C4-2B (cell line): Measurements from ENCODE around the gene CTSE.

Experiments used
- H3K27ac ChIP-seq: fragments of 450-650 bp; 2 replicates; pipeline ENCODE4 v1.5.1; 2017
- CTCF ChIP-seq: fragments of 450-650 bp; conservative IDR thresholded peaks from 2 replicates; pipeline ENCODE4 v1.5.1; 2017; ENCODE audit warnings: mild to moderate bottlenecking
- ZFX ChIP-seq: fragments of 450-650 bp; IDR thresholded peaks from 2 replicates; pipeline ENCODE4 v1.6.1; 2017

The CTSE gene

DNA sequence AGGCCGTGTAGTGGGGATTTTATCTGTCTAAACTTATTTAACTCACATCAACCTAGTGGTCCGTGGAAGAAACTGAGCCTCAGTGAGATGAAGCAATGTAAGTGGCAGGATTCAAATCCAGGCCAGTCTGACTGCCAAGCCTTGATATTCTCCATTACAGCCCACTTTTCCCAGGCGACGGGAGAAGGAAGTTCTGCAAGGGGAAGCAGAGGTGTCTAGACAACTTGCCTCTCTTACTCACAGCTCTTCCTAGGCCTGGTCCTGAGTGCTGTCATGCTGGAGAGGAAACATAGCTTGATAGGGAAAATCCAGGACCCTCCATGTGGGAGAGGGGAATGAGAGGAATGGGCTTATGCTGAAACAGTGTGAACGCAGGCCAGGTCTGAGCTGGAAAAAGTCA is 9.1 kb downstream of the CTSE start:
- no peak for TF ChIP-seq ZFX
- no peak overlapping the region for H3K27ac ChIP-seq

DNA sequence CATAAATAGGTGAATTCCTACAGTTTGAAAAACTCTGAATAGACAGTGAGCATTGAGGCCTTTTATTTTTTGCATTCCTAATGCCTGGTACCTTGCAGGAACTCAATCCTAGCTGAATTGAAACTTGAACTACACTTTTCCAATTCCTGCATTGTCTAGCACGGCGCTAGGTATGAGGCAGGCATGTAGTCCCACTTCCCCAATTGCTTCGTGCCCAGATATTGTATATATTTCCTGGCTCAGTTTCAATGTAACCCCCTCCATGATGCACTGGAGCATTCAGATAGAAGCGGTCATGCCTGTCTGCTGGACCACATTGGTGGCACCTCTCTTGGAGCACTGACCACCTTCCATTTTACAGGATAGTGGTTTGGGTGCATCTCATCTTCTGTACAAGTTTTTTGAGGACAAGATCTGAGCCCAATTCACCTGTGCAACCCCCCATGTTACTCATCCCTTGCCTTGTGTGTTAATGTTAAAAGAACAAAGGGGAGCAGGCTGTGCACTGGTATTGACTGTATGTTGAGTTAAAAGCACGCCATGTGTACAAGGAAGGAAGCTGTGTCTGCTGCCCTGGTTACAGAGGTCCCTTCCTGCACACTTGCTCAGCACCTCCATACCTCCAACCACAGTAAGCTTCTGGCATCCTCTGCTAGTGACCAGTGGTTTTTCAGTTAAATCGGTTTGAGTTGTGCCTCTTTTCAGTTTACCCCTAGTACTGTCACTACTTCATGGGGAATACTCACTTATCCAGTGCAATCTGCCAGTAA is 10.5 kb downstream of the CTSE start:
- TF ChIP-seq CTCF, result no peak
- TF ChIP-seq ZFX, result no peak

DNA sequence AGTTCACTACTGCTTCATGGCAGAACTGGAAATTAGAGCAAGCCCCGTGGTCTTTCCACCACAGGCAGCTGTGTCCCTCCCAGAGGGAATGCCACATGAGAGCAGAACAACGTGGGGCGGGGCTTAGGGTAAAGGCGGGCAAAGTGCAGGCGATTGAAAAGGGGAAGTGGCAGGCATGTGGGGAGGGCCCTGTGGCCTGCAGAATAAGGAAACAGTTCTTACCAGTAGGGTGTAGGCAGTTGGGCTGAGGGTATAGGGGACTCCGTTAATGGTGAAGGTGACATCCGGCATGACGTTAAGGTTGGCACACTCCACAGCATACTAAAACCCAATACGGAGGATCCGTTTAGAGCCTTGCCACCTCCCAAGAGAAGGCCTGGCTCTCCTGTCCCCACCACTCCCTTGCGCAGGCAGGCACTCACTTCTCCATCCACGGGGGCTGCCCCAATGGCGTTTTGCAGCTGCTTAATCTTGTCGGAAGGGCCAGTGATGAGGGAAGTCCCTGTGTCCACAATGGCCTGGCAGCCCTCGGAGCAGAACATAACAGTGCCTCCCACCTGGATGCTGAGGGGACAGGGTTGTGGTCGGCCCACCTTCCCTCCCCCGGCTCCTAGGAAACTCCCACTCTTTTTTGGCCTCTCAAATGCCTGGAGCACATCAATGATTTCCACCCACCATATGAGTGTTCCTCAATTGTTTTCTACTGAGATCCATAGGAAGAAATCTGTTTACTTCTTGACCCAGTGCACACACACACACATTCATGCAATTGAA is 11.4 kb downstream of the CTSE start:
- no peak overlapping the region for H3K27ac ChIP-seq
- TF ChIP-seq CTCF (no peak), ZFX (no peak)

More for the DNA sequence above, 10.5 kb downstream of the CTSE start:
- H3K27ac ChIP-seq, result no peak overlapping the region

DNA sequence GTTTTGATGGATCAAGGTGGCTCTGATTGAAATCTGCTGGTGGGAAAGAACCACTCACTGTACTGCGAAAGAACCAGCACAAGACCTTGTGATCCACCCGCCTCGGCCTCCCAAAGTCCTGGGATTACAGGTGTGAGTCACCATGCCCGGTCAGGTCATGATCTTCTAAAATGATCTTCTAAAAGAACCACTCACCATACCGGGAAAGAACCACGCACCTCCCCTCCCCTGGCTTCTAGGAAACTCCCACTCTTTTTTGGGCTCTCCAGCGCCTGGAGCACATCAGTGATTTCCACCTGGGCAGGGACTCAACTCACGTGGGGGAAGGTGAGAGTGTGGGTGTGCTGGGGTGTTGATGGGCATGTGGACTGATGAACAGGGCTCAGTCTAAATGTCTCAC is 12.6 kb downstream of the CTSE start:
- no peak overlapping the region for H3K27ac ChIP-seq
- TF ChIP-seq CTCF, result no peak
- no peak for TF ChIP-seq ZFX

- no peak overlapping the region for H3K27ac ChIP-seq
- TF ChIP-seq CTCF (no peak), ZFX (no peak)
Observed at GRCh38 chr1:206010060-206010459, 13.6 kb downstream of the CTSE start.

DNA sequence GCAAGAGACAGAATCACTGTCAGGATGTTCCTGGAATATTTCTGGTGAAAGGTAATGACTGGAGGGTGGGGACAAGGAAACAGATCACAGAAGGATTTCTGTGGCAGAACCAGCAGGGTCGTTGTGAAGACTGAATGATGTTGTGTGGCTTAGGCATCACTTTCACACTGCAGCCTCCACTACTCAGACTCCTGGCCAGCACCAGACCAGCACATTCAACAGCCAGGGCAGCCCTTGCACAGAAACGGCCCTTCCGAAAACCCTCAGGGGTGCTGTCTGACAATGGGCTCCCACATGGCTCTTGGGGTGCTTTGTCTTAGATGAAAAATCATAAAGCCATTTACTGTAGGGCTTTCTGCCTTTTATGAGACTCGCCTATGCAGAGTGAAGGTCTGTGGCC is 16.7 kb downstream of the CTSE start:
- TF ChIP-seq CTCF, result no peak
- TF ChIP-seq ZFX, result no peak

DNA sequence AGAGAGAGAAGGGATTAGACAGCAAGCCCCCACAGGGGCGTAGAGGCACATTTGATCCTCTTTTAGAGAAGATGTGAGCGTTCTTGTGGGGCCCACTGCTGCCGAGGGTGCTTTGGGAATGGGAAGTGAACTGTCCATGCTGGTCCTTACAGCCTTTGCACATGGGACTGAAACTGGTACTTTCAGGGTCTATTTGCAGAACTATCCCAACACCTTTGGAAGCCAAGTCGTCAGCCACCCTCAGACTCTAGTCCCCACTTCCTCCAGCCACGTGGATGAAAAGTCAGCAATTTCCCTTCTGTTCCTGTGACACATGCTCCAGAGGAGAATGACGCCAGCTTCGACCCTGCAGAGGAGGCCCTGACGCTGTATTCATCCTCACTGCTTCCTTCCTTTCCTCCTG is 17.9 kb downstream of the CTSE start:
- no peak overlapping the region for H3K27ac ChIP-seq
- TF ChIP-seq CTCF (no peak), ZFX (no peak)

More for the DNA sequence above, 16.7 kb downstream of the CTSE start:
- H3K27ac ChIP-seq, result no peak overlapping the region
